Ovary (tissue), 3 donors: ENCODE results near the gene CHMP3.

ENCODE experiments used
- CTCF ChIP-seq, 3 donors: fragments of 450-650 bp in 2 of 3; fragments of 200-600 bp in 1 of 3; IDR thresholded peaks; one replicate each; pipeline versions ENCODE4 v1.5.1 to v1.8.0; 2016 to 2022; ENCODE audit warnings: antibody characterized with exemption in 3 of 3, mild to moderate bottlenecking in 1 of 3
- POLR2A ChIP-seq: fragments of 450-650 bp; IDR thresholded peaks from one replicate; pipeline ENCODE4 v1.6.1; 2017; ENCODE audit warnings: antibody characterized with exemption, mild to moderate bottlenecking, moderate library complexity
- donor health status: DM: no; HTN: no; CAD: no.

GRCh38 chr2:86470890-86471289 is 92.4 kb downstream of the CHMP3 start:
- no peak for TF ChIP-seq CTCF (IDR thresholded peaks at IDR 0.05)
- TF ChIP-seq POLR2A, result no peak
